Measurements from ENCODE around the gene ADAM29.
"Not testable (repeated sequence)": the region's sequence is repeated elsewhere in the genome, so short reads cannot be mapped to it uniquely, and the experiment has no call there.

ADAM29 gene

DNA sequence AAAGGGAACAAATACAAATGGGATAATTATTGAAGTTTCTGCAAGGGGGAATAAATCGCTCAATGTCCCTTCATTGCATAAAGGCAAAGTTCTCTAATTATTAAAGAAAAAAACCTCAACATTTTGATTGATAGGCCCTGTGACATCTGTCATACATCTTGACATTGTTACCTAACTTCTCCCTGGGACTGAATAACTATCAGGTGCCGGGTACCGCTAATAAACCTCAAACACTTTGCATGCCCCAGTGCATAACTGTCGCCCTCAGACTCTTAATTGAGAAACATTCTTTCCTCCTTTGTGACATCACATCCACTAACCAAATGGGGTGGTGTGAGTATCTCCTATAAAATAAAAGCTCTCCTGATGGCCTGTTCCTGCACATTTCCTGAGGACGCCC, at the start of gene ADAM29:
Gene ADAM29 (plus strand): TSS at position 301 of the 400 bp plus-strand sequence. CDS start 57,168 bp downstream, outside the sequence.
- no peak for DNase-seq (ENCODE audit: low spot score)

DNA sequence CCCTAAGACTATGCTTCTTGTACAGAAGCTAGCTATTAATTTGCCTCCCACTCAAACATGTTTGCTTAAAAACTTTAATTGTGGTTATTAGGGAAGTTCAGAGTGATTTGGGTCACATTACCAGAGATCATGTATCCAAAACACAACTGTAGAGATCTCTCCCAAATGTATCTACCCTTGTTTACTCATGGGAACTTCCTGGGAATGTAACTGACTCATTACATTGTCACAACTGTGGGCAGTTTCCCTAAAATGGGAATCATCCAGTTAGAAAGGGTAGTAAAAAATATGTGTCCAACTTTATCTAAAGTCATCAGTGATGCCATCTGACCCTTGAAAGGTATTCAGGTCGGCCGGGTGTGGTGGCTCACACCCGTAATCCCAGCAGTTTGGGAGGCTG, 48.8 kb upstream of the ADAM29 start:
- no peak for DNase-seq (ENCODE audit: low spot score)

DNA sequence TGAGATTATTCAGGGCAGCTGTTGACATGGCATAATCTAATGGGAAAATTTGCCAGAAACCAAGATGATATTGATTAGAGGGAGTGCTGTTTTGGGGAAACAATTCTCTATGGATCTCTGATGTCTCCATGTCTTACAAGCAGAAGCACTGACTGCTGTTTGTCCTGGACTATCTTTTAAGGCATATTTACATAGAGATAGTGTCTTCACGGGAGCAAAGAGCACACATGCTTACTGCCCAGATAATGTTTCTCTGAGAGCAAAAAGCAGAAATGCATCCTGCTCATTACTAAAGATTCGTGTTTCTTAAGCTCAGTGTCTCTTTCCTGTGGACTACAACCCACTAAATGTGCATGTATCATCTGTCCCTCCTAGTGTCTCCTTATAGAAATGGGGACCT, 47.8 kb upstream of the ADAM29 start:
- no peak for DNase-seq (ENCODE audit: low spot score)

DNA sequence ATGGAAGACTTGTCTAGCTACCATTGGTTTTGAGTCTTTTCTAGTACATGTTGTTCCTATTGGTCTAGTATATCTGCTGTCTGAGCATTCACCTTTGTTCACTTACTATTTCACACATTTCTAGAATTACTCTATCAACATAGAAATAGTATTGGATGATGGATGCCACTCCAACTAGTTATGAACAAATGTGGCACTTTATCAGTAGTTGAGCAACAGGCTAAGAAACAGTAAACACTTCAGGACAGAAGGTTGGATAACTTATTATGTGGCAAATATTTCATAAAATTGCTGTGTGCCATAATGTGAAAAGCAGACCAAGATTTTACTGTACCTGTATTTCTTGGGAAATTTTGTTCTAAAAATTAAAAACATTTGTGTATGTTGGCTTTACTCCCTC, 46.8 kb upstream of the ADAM29 start:
- no peak for DNase-seq (ENCODE audit: low spot score)

DNA sequence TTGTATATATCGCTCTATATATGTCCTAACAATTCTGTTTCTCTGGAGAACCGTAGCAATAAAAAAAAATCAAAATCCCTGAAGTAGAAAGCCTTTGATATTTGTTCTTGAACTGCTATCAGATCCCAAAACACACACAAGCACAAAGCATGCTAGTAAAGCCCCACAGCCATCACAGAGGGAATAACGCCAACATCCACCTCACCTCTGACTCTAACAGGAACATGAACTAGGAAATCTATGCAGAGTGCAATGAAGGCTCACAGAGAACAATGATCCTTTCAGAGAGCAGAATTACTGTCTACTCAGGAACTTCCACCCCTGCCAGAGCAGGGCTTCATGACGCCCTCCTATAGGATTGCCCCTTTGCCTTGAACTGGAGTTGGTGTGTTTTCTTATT, 45.0 kb upstream of the ADAM29 start:
- not testable (repeated sequence) for DNase-seq (ENCODE audit: low spot score)

DNA sequence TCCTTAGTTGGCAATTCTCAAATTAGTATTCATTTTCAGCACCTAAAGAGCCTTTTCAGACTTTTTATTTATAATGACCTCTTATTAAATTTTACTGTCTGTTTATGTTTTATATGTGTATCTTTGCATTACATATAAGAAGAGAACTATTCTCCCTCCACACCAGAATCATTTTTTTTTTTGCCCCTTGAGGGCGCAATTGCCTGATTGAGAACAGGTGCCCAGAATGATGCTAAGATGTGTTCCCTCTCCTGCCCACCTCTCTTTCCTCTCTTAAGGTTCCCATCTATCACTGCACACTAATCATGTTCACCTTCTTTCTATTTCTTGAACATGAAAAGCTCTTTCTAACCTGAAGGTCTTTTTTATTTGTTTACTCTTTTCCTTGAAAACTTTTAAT, 44.2 kb upstream of the ADAM29 start:
- DNase-seq (ENCODE audit: low spot score): no peak

DNA sequence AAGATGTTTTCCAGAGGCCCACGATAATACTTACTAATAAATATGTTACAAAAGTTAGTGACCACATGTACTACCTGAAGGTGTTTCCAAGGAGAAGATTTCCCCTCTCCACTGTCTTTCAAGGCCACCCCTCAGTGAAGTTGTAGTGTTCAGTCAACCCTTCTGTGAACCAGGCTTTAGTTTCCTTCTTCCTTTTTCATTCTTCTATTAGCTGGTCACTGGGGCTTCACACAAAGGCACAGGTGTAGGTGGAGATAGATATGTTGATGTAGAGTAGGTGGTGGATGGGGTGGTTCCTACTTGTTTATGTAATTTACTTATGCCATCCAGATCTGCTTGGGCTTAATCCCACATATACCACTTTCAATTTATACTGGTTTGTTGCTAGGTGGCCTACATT, 43.3 kb upstream of the ADAM29 start:
- DNase-seq (ENCODE audit: low spot score): no peak

DNA sequence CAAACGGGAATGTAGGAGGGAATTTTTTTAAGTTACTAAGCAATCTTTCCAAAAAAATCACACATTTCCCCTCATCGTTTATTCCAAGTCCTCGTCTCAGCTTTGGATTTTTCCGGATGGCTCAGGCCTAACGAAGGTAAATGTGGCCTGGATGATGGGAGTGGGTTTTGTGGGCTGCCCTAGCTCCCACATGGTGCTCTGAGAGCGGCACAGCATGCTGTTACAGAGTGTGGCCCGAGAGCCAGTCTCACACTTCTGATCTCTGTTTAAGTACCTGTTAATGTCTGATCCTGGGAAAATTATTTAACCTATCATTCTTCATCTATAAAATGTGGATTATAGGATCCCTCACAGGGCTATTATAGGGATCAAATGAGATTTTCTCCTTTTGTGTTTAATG, 38.2 kb upstream of the ADAM29 start:
- no peak for DNase-seq (ENCODE audit: low spot score)

DNA sequence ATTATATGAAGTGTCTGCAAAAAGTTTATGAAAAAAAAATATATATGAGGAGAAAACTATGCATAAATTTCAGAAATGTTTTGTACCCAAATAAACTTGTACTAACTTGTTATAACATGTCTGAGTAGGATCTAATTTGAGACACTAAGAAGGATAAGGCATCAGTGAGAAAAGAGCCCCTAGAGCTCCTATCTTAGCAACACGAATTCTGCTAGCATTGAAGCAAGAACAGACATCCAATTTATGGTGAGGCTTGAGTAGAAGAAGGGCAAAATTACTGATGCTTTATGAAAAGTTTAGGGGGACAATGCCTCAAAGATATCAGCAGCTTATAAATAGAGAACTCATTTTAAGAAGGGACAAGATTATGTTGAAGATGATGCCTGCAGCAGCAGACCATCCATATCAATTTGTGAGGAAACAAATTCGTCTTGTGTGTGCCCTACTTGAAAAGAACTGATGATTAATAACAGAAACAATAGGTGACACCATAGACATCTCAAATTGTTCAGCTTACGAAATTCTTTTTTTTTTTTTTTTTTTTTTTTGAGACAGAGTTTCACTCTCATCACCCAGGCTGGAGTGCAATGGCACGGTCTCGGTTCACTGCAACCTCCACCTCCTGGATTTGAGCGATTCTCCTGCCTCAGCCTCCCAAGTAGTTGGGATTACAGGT, 35.7 kb upstream of the ADAM29 start:
- no peak for DNase-seq (ENCODE audit: low spot score)

DNA sequence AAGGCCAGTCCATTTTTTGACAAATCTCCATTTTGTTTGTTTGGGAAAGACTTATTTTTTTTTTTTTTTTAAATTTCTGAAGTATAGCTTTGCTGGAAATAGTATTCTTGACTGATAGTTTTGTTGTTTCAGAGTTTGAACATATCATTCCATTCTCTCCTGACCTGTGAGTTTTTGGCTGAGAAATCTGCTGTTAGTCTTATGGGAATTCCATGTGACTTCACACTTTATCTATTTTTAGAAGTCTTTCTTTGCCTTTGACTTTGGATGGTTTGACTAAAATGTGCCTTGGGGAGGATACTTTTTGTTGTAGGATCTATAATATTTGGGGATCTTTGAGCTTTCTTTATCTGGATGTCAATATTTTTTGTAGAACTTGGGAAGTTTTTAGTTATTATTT, 10.7 kb upstream of the ADAM29 start:
- no peak for DNase-seq (ENCODE audit: low spot score)

DNA sequence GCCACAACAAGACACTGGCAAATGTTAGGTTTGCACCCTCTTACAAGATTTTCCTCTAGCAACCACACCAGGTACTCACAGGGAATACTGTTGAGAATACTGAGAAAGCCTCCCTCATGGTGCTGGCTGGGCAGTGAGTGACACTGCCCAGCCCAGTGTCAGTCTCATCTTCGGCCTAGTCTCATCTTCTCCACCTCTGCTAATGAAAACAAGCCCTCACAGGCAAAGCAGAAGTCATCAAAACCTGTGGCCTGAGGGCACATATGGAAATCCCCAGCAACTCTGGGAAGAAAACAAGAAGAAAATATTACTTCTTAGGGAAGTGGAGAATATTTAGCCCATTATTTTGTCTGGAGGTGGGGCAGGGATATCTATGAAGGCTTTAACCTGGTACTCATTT, 7.9 kb upstream of the ADAM29 start:
- DNase-seq (ENCODE audit: low spot score): no peak

DNA sequence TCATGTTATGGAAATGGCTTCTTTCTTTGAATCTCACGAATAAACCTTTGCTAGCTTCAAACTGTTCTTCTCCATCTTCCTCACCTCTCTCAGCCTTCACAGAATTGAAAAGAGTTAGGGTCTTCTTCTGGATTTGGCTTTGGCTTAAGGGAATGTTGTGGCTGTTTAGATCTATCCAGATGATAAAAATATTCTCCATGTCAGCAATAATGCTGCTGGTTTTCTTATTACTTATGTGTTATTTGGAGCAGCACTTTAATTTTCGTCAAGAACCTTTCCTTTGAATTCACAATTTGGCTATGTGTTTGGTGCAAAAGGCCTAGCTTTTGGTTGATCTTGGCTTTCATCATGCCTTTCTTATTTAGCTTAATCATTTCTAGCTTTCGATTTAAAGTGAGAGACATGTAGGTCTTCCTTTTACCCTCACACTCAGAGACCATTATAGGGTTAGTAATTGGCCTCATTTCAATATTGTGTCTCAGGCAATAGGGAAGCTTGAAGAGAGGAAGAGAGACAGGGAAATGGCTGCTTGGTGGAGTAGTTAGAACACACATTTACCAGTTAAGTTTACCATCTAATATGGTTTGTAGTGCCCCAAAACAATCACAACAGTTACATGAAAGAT, 5.1 kb upstream of the ADAM29 start:
- DNase-seq (ENCODE audit: low spot score): no peak

DNA sequence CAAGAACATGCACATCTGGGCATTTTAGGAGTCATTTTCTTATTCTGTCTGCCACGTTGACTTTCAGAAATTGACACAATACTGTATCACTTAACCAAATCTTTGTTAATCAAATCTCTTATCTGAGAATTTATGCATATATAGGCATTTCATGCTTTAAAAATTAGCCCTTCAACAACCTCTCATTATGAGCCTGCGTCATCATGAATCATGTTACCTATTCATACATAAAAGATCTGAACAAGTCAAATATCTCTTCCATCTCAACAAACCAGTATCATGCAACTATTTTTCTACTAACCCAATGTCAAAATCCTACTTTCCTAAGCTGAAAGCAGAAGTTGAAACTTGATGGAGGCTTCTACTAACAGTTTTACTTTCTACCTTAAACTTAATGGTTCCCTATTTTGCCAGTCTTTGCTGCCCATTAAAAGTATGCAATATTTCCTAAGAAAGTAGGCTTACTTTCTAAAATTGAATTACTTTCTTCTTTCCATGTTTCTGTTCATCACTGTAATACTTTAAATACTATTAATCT, 1.8 kb downstream of the ADAM29 start:
- no peak for DNase-seq (ENCODE audit: low spot score)

DNA sequence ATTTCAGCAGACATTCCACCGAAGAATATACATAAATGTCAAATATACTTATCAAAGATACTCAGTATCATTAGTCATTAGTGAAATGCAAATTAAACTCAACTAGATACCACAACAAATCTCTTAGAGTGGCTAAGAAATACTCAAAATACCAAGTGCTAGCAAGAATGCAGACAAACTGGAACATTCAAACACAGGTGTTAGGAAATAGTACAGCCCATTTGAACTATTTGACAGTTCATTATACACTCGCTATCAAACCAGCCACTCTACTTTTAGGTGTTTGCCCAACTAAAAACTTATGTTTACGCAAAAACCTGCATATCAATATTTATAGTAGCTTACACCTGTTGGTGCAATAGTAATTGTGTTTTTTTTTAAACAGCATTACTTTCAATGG, 8.8 kb downstream of the ADAM29 start:
- DNase-seq (ENCODE audit: low spot score): no peak

DNA sequence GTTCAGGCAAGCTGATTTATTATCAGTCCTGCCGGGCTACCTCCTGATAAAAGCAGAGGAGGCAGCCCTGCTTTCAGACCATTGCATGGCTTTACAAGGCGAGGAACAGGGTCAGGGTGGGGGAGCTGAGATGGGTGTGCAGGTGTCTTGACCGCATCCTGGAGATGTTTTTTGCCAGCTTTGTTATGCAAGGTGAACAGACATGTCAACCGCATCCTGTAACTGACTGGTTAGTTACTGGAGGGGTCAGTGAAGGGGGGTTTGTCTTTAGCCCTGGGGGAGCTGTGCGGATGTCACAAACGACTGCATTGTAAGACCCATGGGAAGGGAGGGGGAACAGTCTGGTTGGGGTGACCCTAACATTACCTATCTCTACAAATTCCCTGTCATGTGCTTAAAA, 10.0 kb downstream of the ADAM29 start:
- DNase-seq (ENCODE audit: low spot score): no peak

DNA sequence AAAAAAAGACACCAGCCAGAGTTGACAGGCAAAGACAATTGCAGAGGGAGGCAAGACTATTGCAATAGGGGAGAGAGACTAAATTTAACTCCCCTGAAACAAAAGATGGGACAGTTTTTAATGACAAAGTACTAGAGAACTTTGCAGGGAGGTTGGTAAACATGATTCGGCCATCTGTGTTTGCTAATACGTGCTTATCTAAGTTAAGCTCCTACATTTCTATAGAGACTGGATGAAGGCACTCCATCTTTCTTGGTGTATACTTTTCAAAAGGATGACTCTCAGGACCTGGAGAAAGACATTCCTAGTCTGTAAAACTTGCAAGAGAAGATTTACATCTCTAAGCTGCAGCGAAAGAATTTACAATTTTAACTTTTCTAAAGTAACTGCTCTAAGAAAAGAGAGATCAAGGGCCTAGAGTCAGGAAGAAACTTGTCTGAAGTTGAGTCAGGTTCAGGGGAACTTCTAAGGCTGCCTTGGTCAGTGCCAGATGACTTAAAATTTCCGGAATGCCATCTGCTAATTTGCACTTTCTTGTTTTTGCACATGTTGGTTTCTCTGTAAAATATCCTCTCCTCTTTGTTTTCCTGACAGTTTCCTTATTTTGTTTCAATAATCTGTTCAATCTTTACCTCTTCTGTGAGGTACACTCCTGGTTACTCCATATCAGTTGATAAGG, 10.6 kb downstream of the ADAM29 start:
- no peak for DNase-seq (ENCODE audit: low spot score)

DNA sequence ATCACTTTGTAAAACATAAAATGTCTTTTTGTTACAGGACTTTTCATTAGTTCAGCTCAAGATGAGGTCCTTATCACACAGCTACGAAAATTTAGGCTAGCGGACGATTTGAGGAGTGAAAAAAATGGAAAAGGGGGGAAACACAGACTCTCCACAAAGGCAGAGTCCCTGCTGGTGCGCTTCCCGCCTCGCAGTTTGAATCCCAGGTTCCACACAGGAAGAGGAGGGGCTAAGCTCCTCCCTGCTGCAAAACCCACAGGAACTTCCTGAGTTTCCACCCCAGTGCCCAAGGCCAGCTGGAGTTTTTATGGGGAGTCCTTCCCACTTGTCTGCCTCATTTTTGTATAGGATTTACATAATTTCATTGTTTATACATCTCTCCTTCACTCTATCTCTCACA, 11.2 kb downstream of the ADAM29 start:
- no peak for DNase-seq (ENCODE audit: low spot score)

DNA sequence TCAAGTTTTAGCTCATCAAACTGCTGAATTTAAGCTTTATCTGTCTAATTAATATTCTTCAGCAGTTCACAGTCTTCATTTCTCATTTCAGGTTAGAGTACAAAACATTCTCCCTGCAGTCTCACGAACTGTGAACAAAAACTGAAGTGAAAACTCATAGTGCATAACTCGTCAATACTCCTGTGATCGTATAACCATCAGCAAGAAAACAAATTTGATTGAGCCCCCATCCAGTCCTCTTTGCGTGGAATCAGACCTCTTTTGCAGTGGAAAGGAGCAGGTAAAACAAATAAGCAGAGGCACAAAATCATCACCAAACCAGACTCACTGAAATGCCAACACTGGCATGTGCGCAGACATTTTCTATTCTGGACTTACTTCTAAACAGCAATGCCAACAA, 12.7 kb downstream of the ADAM29 start:
- DNase-seq (ENCODE audit: low spot score): no peak

DNA sequence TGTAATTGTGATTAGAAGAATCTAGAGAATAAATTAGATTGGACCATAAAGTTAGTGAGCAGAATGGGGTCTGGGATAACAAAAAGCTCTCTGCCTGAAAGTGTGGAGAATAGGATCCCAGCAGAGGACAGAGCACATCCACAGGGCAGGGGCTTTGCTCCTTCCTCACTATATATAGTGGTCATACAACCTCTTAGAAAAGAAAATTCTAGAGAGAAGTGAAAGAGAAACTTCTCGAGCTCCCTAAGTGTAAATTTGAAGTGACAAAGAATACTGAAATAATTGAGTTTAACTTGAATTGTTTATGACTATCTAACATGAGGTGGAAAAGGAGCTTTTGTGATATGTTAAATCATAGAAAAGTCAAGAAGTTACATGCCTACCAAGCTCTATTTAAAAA, 14.9 kb downstream of the ADAM29 start:
- DNase-seq (ENCODE audit: low spot score): no peak

DNA sequence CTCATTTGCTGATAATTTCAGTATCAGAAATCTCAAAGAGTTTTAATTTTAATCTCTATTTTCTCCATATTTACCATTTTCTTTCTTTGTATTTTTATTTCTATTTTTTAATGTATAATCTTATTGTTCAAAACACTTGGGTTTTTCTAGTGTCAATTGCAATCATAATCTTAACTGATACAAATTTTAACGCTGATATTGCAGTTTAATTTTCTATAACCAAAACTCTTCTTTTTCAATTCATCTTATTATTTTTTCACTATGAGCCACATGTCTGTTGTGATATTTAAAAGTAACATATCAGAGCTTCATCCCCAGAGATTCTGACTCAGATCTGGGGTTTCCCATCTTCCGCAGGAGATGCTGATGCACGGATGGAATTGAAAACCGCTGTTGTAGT, 16.2 kb downstream of the ADAM29 start:
- DNase-seq (ENCODE audit: low spot score): no peak

DNA sequence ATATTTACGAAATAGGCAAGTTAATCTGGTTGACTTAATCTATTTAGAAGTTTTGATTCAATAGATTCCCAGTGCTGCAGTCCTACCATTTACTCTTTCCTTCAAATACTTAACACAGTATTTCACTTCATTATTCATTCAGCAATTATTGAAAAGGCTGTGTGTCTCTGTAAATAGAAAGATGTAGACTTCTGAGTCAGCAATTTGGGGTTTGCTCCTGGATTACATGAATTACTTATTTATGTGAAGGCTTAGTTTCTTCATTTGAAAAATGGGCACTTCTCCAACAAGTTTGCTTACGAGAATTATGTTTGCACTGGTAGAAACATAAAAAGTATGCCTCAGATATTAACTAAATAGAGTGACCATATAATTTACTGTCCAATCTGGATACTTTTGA, 17.4 kb downstream of the ADAM29 start:
- DNase-seq (ENCODE audit: low spot score): no peak

DNA sequence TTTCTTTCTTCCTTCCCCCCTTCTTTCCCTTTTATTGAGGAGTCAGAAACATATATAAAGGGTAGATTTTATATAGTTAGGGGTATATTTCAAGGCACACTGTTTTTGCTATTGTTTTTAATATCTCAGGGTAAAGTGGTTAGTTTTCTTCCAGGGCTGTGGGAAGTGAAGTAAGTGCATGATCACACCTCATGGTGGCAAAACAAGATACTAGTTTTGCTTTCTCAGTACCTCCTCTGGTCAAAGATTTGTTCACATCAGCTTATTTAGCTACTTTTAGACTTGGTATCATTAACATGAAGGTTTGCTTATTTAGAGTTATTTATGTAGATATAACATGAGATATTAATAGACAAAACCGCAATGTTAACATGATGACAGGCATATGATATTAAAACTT, 21.8 kb downstream of the ADAM29 start:
- DNase-seq (ENCODE audit: low spot score): no peak

DNA sequence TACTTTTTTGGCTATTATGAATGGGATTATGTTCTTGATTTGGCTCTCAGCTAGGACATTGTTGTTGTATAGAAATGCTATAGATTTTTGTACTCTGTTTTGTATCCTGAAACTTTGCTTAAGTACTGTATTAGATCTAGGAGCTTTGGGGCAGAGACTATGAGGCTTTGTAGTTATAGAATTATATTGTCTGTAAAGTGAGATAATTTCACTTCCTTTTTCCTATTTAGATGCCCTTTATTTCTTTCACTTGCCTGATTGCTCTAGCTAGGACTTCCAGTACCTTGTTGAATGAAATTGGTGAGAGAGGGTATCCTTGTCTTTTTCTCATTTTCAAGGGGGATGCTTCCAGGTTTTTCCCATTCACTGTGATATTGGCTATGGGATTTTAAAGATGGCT, 28.1 kb downstream of the ADAM29 start:
- DNase-seq (ENCODE audit: low spot score): no peak
